LNCaP clone FGC (cell line): ENCODE measurements around the gene ZNF808.
"Not testable (repeated sequence)": the region's sequence is repeated elsewhere in the genome, so short reads cannot be mapped to it uniquely, and the experiment has no call there.

Experiments
- DNase-seq: peaks from one replicate; pipeline ENCODE4 v3.0.0-alpha.2; 2011; ENCODE audit warnings: low read depth
- H3K4me3 ChIP-seq: 2 replicates; pipeline ENCODE4 v1.5.1; 2011; ENCODE audit warnings: mild to moderate bottlenecking, low read depth, low read length, control low read depth
- TF ChIP-seq, protein P1 (sequence below): IDR thresholded peaks from 2 replicates; pipeline ENCODE4 v1.5.1; 2012; ENCODE audit warnings: mild to moderate bottlenecking; ENCODE audit not compliant: control insufficient read depth, insufficient read depth; ENCODE audit errors: extremely low read depth

The ZNF808 gene

GRCh38 chr19:52527956-52528351 lies 486 bp downstream of the ZNF808 start:
- H3K4me3 ChIP-seq = peak overlapping the region; percentile 91
- TF ChIP-seq, protein P1, sequence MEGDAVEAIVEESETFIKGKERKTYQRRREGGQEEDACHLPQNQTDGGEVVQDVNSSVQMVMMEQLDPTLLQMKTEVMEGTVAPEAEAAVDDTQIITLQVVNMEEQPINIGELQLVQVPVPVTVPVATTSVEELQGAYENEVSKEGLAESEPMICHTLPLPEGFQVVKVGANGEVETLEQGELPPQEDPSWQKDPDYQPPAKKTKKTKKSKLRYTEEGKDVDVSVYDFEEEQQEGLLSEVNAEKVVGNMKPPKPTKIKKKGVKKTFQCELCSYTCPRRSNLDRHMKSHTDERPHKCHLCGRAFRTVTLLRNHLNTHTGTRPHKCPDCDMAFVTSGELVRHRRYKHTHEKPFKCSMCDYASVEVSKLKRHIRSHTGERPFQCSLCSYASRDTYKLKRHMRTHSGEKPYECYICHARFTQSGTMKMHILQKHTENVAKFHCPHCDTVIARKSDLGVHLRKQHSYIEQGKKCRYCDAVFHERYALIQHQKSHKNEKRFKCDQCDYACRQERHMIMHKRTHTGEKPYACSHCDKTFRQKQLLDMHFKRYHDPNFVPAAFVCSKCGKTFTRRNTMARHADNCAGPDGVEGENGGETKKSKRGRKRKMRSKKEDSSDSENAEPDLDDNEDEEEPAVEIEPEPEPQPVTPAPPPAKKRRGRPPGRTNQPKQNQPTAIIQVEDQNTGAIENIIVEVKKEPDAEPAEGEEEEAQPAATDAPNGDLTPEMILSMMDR = no peak
- DNase-seq = no peak

DNA sequence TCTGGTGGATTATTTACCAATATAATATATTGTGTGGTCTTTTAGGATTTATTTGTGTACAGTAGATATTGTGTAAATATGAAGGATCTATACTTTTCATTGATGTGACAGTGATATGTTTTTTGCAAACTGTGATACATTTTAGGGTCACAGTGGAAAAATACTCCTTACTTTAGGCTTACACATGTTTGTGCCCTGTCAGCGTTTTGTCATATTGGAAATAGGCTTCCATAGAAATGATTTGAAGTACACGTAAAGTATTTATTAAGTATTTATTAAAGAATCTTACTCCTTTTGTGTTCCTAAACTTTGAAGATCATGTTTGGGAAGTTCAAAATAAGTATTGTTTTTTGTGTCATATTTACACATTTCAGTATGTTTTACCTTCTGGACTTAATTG lies 5.0 kb downstream of the ZNF808 start:
- TF ChIP-seq, protein P1 = no peak
- no peak for DNase-seq
- no peak overlapping the region for H3K4me3 ChIP-seq

DNA sequence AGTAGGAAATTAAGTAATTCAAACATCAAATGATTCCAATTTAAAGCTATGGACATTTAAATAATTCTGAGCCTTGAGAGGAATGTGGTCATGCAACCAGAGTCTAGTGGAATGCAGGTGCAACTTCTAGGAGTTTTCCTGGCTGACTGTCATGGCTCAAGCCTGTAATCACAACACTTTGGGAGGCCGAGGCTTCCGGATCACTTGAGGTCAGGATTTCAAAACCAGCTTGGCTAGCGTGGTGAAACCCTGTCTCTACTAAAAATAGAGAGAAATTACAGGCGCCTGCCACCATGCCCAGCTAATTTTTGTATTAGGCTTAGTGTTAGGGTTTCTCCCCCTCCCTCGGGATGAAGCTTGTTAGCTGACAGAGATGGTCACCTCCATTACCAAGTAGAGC lies 6.4 kb downstream of the ZNF808 start:
- DNase-seq = no peak
- H3K4me3 ChIP-seq = no peak overlapping the region
- TF ChIP-seq, protein P1 = no peak

GRCh38 chr19:52535385-52535770 lies 7.9 kb downstream of the ZNF808 start:
- not testable (repeated sequence) for H3K4me3 ChIP-seq, DNase-seq

GRCh38 chr19:52535771-52536447 lies 8.4 kb downstream of the ZNF808 start:
- no peak for DNase-seq
- no peak overlapping the region for H3K4me3 ChIP-seq
- TF ChIP-seq, protein P1 = no peak

DNA sequence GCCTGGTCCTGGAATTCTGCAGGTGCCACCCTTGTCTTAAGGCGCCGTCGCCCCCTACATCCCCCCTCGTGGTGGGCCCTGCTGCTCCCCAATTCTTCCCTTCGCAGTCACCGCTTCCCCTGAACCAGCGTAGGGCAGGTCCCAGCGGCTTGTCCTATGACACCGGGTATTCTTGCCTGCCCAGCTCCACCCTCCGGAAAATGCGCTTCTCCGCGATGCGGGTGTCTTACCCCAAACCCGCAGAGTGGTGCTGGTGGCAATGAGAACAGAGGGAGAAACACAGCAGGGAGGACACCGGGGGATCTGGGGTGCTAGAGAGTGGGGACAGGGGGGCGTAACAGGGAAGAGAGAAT lies 9.0 kb downstream of the ZNF808 start:
- no peak overlapping the region for H3K4me3 ChIP-seq
- DNase-seq = no peak
- TF ChIP-seq, protein P1 = no peak

- not testable (repeated sequence) for DNase-seq, H3K4me3 ChIP-seq
Observed at GRCh38 chr19:52538815-52539214, 11.3 kb downstream of the ZNF808 start.

GRCh38 chr19:52541176-52541575 lies 13.7 kb downstream of the ZNF808 start:
- not testable (repeated sequence) for H3K4me3 ChIP-seq, DNase-seq

- TF ChIP-seq, protein P1 = no peak
- H3K4me3 ChIP-seq = no peak overlapping the region
- DNase-seq = no peak
Observed at GRCh38 chr19:52541608-52542007, 14.1 kb downstream of the ZNF808 start.

DNA sequence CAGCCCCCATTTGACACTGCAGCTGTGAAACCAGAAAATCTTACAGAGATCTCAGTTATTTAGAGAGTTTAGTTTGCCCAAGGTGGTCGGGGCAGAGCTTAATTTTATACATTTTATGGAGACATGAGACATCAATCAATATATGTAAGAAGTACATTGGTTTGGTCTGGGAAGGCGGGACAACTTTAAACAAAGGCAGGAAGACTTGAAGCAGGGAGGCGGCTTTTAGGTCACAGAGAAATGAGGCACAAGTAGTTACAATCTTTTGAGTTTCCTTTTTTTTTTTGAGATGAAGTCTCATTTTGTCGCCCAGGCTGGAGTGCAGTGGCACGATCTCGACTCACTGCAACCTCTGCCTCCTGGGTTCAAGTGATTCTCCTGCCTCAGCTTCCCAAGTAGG lies 15.1 kb downstream of the ZNF808 start:
- DNase-seq, H3K4me3 ChIP-seq: not testable (repeated sequence)
